Measurements from ENCODE around the gene CC2D2B.
"Not testable (repeated sequence)": the region's sequence is repeated elsewhere in the genome, so short reads cannot be mapped to it uniquely, and the experiment has no call there.

The CC2D2B gene

GRCh38 chr10:95907456-95908253 is at the start of gene CC2D2B:
Gene CC2D2B (plus strand): TSS chr10:95907975. CDS start chr10:95911324, 3,349 bp downstream.
- DNase-seq = peak; percentile 52

- no peak for DNase-seq
These were observed 47.4 kb upstream of the CC2D2B start for GRCh38 chr10:95860166-95860940.

GRCh38 chr10:95861386-95861785 is 46.4 kb upstream of the CC2D2B start:
- no peak for DNase-seq

GRCh38 chr10:95864906-95865813 is 42.6 kb upstream of the CC2D2B start:
- no peak for DNase-seq

GRCh38 chr10:95865814-95866466 is 41.8 kb upstream of the CC2D2B start:
- DNase-seq = no peak

GRCh38 chr10:95866467-95866842 is 41.3 kb upstream of the CC2D2B start:
- no peak for DNase-seq

- no peak for DNase-seq
These were observed 39.9 kb upstream of the CC2D2B start for GRCh38 chr10:95867866-95868265.

GRCh38 chr10:95872158-95872711 is 35.5 kb upstream of the CC2D2B start:
- no peak for DNase-seq

- no peak for DNase-seq
These were observed 34.6 kb upstream of the CC2D2B start for GRCh38 chr10:95873139-95873538.

GRCh38 chr10:95873651-95874050 is 34.1 kb upstream of the CC2D2B start:
- no peak for DNase-seq

GRCh38 chr10:95874783-95875182 is 33.0 kb upstream of the CC2D2B start:
- DNase-seq = not testable (repeated sequence)

- DNase-seq = no peak
These were observed 31.0 kb upstream of the CC2D2B start for GRCh38 chr10:95876756-95877155.

GRCh38 chr10:95877881-95878280 is 29.9 kb upstream of the CC2D2B start:
- no peak for DNase-seq

- DNase-seq = no peak
These were observed 27.1 kb upstream of the CC2D2B start for GRCh38 chr10:95880704-95881103.

GRCh38 chr10:95881316-95881715 is 26.5 kb upstream of the CC2D2B start:
- DNase-seq = no peak

GRCh38 chr10:95889830-95890229 is 17.9 kb upstream of the CC2D2B start:
- DNase-seq = no peak

GRCh38 chr10:95896071-95896850 is 11.5 kb upstream of the CC2D2B start:
- no peak for DNase-seq

- DNase-seq = not testable (repeated sequence)
These were observed 1.7 kb upstream of the CC2D2B start for GRCh38 chr10:95905897-95906580.

- peak; percentile 10 for DNase-seq
These were observed 909 bp upstream of the CC2D2B start for GRCh38 chr10:95906677-95907455.

- no peak for DNase-seq
These were observed 675 bp downstream of the CC2D2B start for GRCh38 chr10:95908450-95908849.

Data from activated effector memory CD4-positive, alpha-beta T cell treated with Interleukin-2 at 50 U/mL for 16 hours (primary cell).